Ishikawa (cell line): ENCODE results near the gene SAP30.

Source experiments
- CEBPB ChIP-seq: IDR thresholded peaks from 2 replicates; pipeline ENCODE4 v1.6.1; 2012
- CREB1 ChIP-seq: IDR thresholded peaks from 2 replicates; pipeline ENCODE4 v1.6.1; 2012; ENCODE audit warnings: low read depth
- EGR1 ChIP-seq: IDR thresholded peaks from 2 replicates; pipeline ENCODE4 v1.6.1; 2012
- EP300 ChIP-seq: IDR thresholded peaks from 2 replicates; pipeline ENCODE4 v1.6.1; 2012; ENCODE audit warnings: borderline replicate concordance
- MAX ChIP-seq: IDR thresholded peaks from 2 replicates; pipeline ENCODE4 v1.6.1; 2012
- NFIC ChIP-seq: IDR thresholded peaks from 2 replicates; pipeline ENCODE4 v1.6.1; 2012
- REST ChIP-seq: IDR thresholded peaks from 2 replicates; pipeline ENCODE4 v1.6.1; 2012; ENCODE audit warnings: low read depth, mild to moderate bottlenecking
- TEAD4 ChIP-seq: IDR thresholded peaks from 2 replicates; pipeline ENCODE4 v1.6.1; 2012
- YY1 ChIP-seq: IDR thresholded peaks from 2 replicates; pipeline ENCODE4 v1.6.1; 2012; ENCODE audit warnings: low read depth

GRCh38 chr4:173346074-173346473 lies 24.7 kb upstream of the SAP30 start:
- TF ChIP-seq REST, result no peak
- TF ChIP-seq NFIC, result no peak
- no peak for TF ChIP-seq CEBPB
- no peak for TF ChIP-seq YY1
- TF ChIP-seq EP300, result peak; percentile 13; the same call in 1 of the 2 replicates
- no peak for TF ChIP-seq MAX
- TF ChIP-seq CREB1, result no peak
- no peak for TF ChIP-seq EGR1
- TF ChIP-seq TEAD4, result peak; percentile 75
